GM19023 (cell line): ENCODE results near the gene RMC1.

Source experiments
- ATAC-seq: cut with Tn5 transposase; IDR thresholded peaks from one replicate; pipeline ENCODE4 v1.9.1; 2021; ENCODE audit warnings: mild to moderate bottlenecking, moderate library complexity; ENCODE audit not compliant: unreplicated experiment

RMC1 gene

GRCh38 chr18:23580677-23581367 lies 77.5 kb downstream of the RMC1 start:
- ATAC-seq: no peak
